ENCODE results near the gene GPD2.

DNA sequence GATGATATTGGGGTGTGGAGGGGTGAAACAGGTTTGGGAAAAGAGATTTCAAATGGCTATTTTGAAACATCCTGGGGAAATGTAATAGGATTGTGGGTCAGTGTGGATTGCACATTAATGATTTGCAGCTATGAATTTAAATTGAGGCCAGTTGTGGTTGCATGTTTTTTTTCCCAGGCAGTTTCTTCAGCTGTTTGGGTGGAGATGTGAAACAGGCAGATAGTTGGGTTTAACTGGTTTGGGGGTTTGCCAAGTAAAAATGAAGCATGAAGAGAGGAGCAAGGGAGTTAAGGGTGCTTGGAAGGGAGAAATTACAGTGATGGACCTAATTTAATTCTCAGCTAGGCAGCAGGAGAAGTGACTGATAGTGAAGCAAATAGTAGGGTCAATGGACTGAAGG is 16.8 kb downstream of the GPD2 start:
- no peak for TF ChIP-seq POLR2A (IDR thresholded peaks at IDR 0.05; ENCODE audit: low read depth, low read length)
- TF ChIP-seq POLR2AphosphoS5 (IDR thresholded peaks at IDR 0.05; ENCODE audit: low read depth, low read length): no peak
- no peak for TF ChIP-seq TAF1 (IDR thresholded peaks at IDR 0.05; ENCODE audit: borderline replicate concordance, low read depth, low read length)

Data from GM12892 (cell line).